ENCODE results near the gene FXYD6.
A peak's percentile ranks its signal among the peaks of the same experiment; 100 is the strongest.

FXYD6 gene

GRCh38 chr11:117823946-117824420, 52.5 kb downstream of the FXYD6 start:
- H3K4me3 ChIP-seq (ENCODE audit: low read depth, low read length) = no peak overlapping the region
- no peak for TF ChIP-seq CTCF (IDR thresholded peaks at IDR 0.05; ENCODE audit: low read depth, low read length)

GRCh38 chr11:117823294-117823945, 53.0 kb downstream of the FXYD6 start:
- H3K4me3 ChIP-seq (ENCODE audit: low read depth, low read length) = no peak overlapping the region
- no peak for TF ChIP-seq CTCF (IDR thresholded peaks at IDR 0.05; ENCODE audit: low read depth, low read length)

DNA sequence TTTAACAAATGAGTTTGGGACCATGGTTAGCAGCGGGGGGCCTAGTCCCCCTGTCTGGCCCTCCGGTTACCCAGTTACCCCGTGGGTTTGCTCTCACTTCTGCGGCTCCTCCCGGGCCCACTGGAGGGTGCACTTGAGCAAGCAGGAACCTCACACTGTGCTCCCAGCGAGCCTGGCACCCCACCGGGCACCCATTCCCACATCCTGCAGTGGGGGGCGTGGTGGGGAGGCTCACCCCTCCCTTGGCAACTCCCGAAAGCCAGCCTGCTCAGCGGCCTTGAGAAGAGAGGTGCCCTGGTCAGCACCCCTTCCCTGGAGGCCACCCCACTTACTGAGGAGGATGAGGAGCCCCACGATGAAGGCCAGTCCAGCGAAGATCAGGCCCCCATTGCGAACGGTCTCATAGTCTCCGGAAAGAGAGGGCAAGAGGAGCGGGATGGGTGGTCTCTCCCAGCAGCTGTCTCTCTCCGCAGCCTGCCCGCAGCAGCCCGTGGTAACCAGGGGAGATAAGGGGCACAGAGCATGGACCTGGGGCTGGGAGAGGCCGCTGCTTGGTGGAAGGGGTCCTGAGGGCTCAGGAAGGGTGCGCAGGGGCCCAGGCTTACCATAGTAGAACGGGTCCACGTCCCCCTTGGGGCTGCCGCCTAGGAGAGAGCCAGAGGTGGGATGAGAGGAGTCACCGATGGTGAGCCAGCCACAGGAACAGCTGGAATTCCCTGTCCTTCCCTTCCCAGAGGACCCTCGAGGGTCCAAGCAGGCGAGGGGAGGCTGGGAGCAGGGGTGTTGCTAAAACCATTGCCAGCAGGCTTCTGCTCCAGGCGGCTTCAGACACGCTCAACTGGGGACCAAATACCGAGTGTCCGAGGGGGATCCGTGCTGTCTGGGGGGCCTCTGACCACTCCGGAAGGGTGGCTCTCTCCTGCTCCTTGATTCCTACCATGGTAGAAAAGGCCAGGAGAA, 54.1 kb downstream of the FXYD6 start:
- TF ChIP-seq CTCF (IDR thresholded peaks at IDR 0.05; ENCODE audit: low read depth, low read length) = 0 out of 2 replicates have a peak, but pooled peaks have one; percentile 20
- no peak overlapping the region for H3K4me3 ChIP-seq (ENCODE audit: low read depth, low read length)

GRCh38 chr11:117821431-117821830, 55.0 kb downstream of the FXYD6 start:
- H3K4me3 ChIP-seq (ENCODE audit: low read depth, low read length) = no peak overlapping the region

DNA sequence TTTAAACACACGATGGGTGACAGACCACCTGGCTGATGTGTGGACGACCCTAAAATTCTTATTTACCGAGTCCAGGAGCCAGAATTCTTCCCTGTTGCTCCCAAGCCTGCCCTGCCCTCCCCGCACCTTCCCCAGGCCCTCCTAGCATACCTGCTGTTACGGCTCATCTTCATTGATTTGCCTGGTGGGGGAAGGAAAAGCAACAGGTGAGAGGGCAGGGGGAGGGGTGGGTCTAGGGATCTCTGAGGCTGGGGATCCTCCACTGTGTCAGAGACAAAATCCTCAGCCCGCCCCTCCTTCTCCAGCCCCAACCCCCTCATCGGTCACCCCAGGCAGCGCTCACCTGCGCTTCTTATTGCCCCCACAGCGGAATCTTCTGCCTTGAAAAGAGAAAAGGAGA, 55.9 kb downstream of the FXYD6 start:
- H3K4me3 ChIP-seq (ENCODE audit: low read depth, low read length) = no peak overlapping the region
- TF ChIP-seq CTCF (IDR thresholded peaks at IDR 0.05; ENCODE audit: low read depth, low read length) = no peak

More at GRCh38 chr11:117821431-117821830, 55.0 kb downstream of the FXYD6 start:
- no peak for TF ChIP-seq CTCF (IDR thresholded peaks at IDR 0.05; ENCODE audit: low read depth, low read length)

DNA sequence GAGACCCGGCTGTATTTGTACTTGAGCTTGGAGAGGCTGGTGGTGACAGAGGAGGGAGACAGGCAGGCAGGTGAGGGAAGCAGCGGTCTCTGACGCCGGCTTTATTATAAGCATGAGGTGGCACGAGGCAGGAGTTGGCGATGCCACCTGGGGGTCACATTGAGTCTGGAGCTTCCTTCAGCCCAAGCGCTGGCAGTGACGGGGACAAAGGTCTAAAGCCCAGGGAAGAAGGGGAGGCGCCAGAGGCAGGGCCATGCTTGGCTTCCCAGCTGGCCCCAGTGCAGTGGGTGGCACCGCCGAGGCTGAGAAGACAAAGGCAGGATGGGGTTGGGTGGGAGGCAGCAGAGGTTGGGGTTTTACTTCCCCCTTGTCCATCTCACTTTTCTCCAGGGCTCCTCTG, 56.4 kb downstream of the FXYD6 start:
- TF ChIP-seq CTCF (IDR thresholded peaks at IDR 0.05; ENCODE audit: low read depth, low read length) = no peak
- no peak overlapping the region for H3K4me3 ChIP-seq (ENCODE audit: low read depth, low read length)
